Left cardiac atrium (tissue), 4 donors: ENCODE results near the gene AREL1. TPM values are rescaled to one million over a fixed set of nuclear protein-coding genes. Genes with fewer than 3 reads are reported as not detected.

ENCODE experiments used
- ATAC-seq, 2 donors: fragments of 200-7000 bp; cut with Tn5 transposase; one replicate each; pipeline ENCODE4 v1.9.1; 2020; ENCODE audit warnings: mild to moderate bottlenecking in 2 of 2, moderate library complexity in 2 of 2
- DNase-seq: peaks from one replicate; pipeline ENCODE4 v3.0.0-alpha.2; 2020
- intact Hi-C, 2 donors: fragments of 100-400 bp; cut with DNase I; formaldehyde crosslinking; loops; one replicate each; pipeline versions ENCODE4 v1.14.1 to v1.15.1; 2022 to 2023
- total RNA-seq, 2 donors: library from RNA; stranded (reverse); fragmentation: NEBNext Ultra II Directional; extraction: Animal tissue kit (Norgen Biotek cat#: 25700); gene quantifications; one replicate each; pipeline ENCODE4 v1.2.1, GENCODE V29; 2021
- donor health status: DM: no; HTN: yes; CAD: no.
- donor health status: DM: no; HTN: yes; CAD: no; lungs with severe emphysema.
- donor health status: DM: yes; HTN: yes; CAD: no.
- donor health status: Dilated cardiomyopathy.

AREL1 gene
- total RNA-seq, 2 donors from 2014 or later = 18.4 to 25.2 TPM

- DNase-seq (no peak), ATAC-seq (no peak)
- intact Hi-C loops = no loop called here
These were observed 45.1 kb downstream of the AREL1 start for GRCh38 chr14:74667758-74668157.

- intact Hi-C loops = no loop called here
- ATAC-seq (no peak), DNase-seq (no peak)
These were observed 48.2 kb downstream of the AREL1 start for GRCh38 chr14:74664717-74665116.

GRCh38 chr14:74663884-74664283 lies 49.0 kb downstream of the AREL1 start:
- intact Hi-C loops = no loop called here
- no peak for DNase-seq
- peak in 1 of 2 donors; percentile 25 for ATAC-seq

GRCh38 chr14:74661726-74662450 lies 51.0 kb downstream of the AREL1 start:
- intact Hi-C loops = no loop called here
- ATAC-seq = peak; percentile 76 to 85
- DNase-seq = peak; percentile 63

DNA sequence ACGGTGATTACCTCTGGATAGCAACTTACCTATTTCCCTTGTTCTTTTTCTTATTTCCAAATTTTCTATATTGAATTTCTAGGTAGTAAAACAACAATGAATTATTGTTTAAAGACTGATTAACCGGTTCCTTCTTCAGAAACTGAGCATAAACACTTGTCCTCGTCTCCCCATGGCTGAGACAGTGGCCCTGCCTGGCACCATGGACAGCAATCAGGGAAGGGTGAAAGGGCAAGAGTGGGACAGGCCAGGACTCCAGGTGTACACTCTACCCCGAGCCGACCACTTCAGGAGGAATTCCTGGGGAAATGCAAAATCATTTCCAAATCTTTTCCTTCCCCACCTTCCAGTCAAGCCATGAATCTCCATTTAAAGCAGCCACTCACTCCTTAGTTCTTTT lies 52.0 kb downstream of the AREL1 start:
- DNase-seq (no peak), ATAC-seq (no peak)
- intact Hi-C loops = no loop called here

GRCh38 chr14:74660167-74660566 lies 52.7 kb downstream of the AREL1 start:
- intact Hi-C loops = no loop called here
- ATAC-seq (no peak), DNase-seq (no peak)

DNA sequence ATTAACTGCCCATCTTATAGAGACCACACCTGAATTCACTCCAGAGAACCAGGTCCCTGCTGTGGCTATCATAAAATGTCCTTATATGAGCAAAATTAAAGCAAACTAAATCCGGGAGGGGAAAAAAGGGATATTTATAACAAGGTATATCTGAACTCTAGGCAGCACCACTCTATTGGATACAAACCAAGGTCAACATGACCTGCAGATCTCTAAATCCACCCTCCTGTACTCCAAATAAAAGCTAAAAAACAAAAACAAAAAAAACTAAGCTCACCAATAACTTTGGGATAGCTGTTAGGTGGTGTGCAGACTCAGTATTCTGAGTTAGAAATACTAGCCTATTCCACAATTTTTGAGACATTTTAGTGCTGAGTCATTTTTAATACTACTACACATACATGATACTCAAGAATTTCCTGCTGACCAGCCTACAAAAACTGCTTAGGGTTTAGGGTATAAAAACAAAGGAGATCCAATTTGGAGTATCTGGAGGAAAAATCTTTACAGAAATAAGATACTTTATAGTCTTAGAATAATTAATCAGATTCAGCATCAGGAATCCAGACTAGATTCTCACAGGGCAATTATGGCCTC lies 54.2 kb downstream of the AREL1 start:
- intact Hi-C loops = no loop called here
- no peak for ATAC-seq
- no peak for DNase-seq

DNA sequence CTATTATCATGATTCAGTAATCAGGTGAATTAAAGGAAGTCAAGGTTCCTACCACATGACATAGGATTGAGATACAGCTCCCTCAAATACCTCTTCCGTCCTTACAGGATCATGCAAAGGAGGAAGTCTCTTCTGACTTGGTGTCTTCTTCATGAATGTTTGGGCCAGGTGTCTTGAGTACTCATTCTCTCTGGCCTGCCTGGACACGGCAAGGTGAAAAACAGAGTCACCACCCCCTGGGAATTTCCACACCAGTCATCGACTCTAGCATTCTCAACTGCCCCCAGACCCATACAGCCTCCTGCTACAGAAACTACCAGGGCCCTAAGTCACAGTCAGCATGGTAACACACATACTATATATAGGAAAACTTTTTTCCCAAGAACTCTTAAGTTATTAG lies 55.9 kb downstream of the AREL1 start:
- intact Hi-C loops = no loop called here
- DNase-seq = no peak
- ATAC-seq = no peak

DNA sequence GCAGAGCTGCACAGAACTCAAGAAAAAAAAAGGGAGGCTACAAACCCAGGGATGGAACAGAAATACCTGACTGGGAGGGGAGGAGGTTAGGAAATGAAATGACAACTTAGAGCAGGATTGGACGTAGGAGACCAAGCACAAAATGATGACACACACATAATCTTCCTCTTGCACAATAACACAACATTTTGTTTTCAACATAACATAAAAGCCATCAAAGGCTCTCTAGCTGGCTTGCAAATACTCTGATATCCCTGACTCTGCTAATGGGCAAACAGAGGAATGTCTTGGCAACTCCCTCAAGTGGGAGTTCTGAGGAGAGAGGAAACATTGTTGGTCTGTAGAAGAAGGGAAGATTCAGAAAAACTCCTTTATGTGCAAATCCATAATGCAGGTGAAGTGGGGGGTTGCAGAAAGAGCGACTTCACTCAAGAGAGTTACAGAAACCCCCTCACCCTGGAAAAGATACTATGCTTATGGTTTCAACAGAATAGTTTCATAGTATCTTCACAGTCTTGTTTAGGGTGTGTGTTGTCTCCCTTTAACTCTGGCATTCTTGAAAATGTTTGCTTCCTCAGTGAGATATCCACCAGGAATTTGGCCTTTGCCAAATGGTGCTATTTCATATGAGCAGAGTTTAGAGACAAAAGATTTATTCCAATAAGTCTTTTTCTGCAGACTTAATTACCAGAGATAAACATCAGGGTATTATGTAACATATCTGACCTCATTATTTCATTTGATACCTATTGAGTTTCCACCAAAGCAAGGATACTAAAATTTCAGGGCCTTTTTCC lies 57.1 kb downstream of the AREL1 start:
- intact Hi-C loops = no loop called here
- no peak for DNase-seq
- ATAC-seq = peak; percentile 54 to 75

- no peak for ATAC-seq
- intact Hi-C loops = no loop called here
- no peak for DNase-seq
These were observed 57.9 kb downstream of the AREL1 start for GRCh38 chr14:74654931-74655330.

GRCh38 chr14:74653386-74654138 lies 59.3 kb downstream of the AREL1 start:
- intact Hi-C loops = no loop called here
- DNase-seq = no peak
- ATAC-seq = no peak

- no peak for DNase-seq
- ATAC-seq = no peak
- intact Hi-C loops = no loop called here
These were observed 60.3 kb downstream of the AREL1 start for GRCh38 chr14:74652541-74652940.

DNA sequence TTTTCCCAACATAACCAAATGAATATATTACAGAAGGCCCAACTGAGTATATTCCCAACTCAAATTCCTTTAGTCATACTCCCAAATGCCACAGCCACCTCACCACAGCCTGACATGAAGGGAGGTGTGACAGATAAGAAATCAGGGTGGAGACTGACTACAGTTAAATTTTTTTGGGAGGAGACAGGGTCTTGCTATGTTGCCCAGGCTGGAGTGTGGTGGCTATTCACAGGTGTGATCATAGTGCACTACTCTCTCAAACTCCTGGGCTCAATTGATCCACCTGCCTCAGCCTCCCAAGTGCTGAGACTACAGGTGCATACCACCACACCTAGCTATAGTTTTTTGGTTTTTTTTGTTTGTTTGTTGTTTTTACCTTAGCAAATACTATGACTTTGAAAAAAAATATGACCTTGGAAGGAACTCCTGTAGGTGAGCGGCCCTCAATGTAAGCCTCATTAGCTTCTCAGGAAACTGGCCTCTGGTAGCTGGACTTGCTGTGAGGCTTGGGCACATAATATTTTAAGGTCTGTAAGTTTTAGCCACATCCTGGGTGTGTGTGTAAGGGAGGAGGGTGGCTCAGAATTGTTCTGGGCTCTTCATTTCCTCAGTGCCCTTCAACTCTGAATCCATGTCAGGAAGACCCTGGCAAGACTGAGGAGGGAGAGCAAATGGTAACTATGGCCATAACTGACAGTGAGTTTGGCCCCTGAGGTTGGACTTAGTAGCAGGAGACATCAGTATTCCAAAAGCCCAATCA lies 61.8 kb downstream of the AREL1 start:
- DNase-seq (no peak), ATAC-seq (no peak)
- intact Hi-C loops = no loop called here

GRCh38 chr14:74649673-74650072 lies 63.2 kb downstream of the AREL1 start:
- intact Hi-C loops = no loop called here
- DNase-seq = no peak
- peak in 1 of 2 donors; percentile 7 for ATAC-seq

DNA sequence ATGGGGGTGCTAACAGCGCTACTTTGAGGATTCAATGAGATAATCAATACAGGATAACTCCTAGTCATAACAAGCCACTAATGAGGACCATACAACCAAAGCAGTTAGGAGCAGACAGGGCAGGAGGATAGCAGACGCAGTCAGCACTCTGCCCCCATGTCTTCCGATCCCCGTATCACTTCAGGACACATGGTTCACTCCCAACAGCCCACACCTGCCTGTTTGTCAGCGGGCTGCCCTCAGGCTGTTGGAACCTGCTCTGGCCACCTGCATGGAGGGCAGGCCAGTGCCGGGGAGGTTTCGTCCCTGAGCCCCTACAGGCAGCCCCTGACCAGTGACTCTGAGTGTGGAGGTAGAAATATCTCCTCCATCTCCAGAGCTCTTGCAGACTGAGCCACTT lies 63.7 kb downstream of the AREL1 start:
- DNase-seq (no peak), ATAC-seq (no peak)
- intact Hi-C loops = no loop called here

- ATAC-seq = peak in 1 of 2 donors; percentile 17
- DNase-seq = no peak
- intact Hi-C loops = no loop called here
These were observed 64.3 kb downstream of the AREL1 start for GRCh38 chr14:74648601-74649000.

DNA sequence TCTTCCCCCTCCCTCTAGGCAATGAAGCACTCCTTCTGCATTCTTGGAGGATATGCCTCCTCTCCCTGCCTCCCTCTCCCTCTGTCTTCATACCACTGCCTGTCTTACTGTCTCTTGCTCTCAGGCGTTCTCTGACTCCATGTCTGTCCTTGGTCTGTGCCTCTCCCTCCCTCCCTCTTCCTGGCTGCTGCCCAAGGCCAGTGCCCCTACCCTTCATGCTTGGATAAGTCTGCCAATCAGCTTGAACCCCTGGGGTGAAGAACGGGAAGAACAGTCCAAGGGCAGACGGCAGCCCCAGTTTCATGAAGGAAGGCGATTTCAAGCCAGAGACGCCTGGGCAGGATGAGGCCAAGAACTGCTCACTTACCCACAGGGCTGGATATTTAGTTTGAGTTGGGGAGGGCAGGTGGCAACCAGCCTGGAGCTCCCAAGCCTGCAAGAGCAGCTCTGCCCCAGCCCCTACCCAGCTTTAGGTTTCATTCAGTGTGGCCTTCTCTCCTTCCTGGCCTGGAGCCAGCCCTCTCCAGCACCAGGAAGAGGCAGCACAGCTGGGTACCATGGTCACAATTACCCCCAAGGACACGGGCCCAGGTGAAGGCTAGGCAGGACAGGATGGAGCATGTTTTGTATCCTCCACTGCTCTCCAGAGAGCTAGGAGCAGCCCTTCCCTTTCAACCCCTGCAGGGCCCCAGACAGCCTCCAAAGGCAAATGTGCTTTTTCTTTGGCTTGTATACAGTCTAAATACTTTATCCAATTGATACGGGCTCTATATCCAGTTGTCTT lies 65.0 kb downstream of the AREL1 start:
- DNase-seq = no peak
- intact Hi-C loops = no loop called here
- peak; percentile 5 to 48 for ATAC-seq

GRCh38 chr14:74647061-74647677 lies 65.7 kb downstream of the AREL1 start:
- ATAC-seq (no peak), DNase-seq (no peak)
- intact Hi-C loops = no loop called here
